HG02870 (cell line): ENCODE data around the gene GRIN3B.
"Not testable (repeated sequence)": the region's sequence is repeated elsewhere in the genome, so short reads cannot be mapped to it uniquely, and the experiment has no call there.

Source experiments
- ATAC-seq: cut with Tn5 transposase; IDR thresholded peaks from one replicate; pipeline ENCODE4 v1.9.1; 2021; ENCODE audit warnings: mild to moderate bottlenecking, moderate library complexity; ENCODE audit not compliant: unreplicated experiment

Gene GRIN3B

GRCh38 chr19:1000095-1000494 is at the start of gene GRIN3B:
Gene GRIN3B, plus strand, starts transcription at chr19:1000419. Its CDS starts 19 bp downstream, at chr19:1000438.
- no peak for ATAC-seq

GRCh38 chr19:952049-952679 is 48.1 kb upstream of the GRIN3B start:
- no peak for ATAC-seq

GRCh38 chr19:952680-953444 is 47.4 kb upstream of the GRIN3B start:
- no peak for ATAC-seq

- ATAC-seq = no peak
These were observed 46.6 kb upstream of the GRIN3B start for GRCh38 chr19:953445-954271.

GRCh38 chr19:954272-954671 is 45.9 kb upstream of the GRIN3B start:
- ATAC-seq = no peak

GRCh38 chr19:954672-955494 is 45.3 kb upstream of the GRIN3B start:
- no peak for ATAC-seq

GRCh38 chr19:955803-956765 is 44.1 kb upstream of the GRIN3B start:
- ATAC-seq = no peak

- no peak for ATAC-seq
These were observed 43.3 kb upstream of the GRIN3B start for GRCh38 chr19:956766-957440.

GRCh38 chr19:957578-957977 is 42.6 kb upstream of the GRIN3B start:
- ATAC-seq = not testable (repeated sequence)

GRCh38 chr19:958967-959855 is 41.0 kb upstream of the GRIN3B start:
- no peak for ATAC-seq

- ATAC-seq = no peak
These were observed 40.2 kb upstream of the GRIN3B start for GRCh38 chr19:960020-960419.

- no peak for ATAC-seq
These were observed 39.6 kb upstream of the GRIN3B start for GRCh38 chr19:960601-960938.

GRCh38 chr19:961866-962620 is 38.2 kb upstream of the GRIN3B start:
- ATAC-seq = no peak

- ATAC-seq = no peak
These were observed 37.4 kb upstream of the GRIN3B start for GRCh38 chr19:962683-963400.

- ATAC-seq = no peak
These were observed 36.7 kb upstream of the GRIN3B start for GRCh38 chr19:963486-963951.

- no peak for ATAC-seq
These were observed 36.1 kb upstream of the GRIN3B start for GRCh38 chr19:964116-964520.
